IgD-negative memory B cell (primary cell): ENCODE results near the gene CCDC7. TPM values are rescaled to one million over a fixed set of nuclear protein-coding genes. Genes with fewer than 3 reads are reported as not detected.
A peak's percentile ranks its signal among the peaks of the same experiment; 100 is the strongest.

Experiments used
- H3K27ac Mint-ChIP-seq, 3 donors: one replicate each; pipeline ENCODE4 v1.8.0; 2020 to 2022; ENCODE audit warnings: mild to moderate bottlenecking in 3 of 3, mixed read lengths in 3 of 3, moderate library complexity in 1 of 3
- H3K27me3 Mint-ChIP-seq: one replicate; pipeline ENCODE4 v1.8.0; 2021; ENCODE audit warnings: mixed read lengths
- H3K36me3 Mint-ChIP-seq: one replicate; pipeline ENCODE4 v1.8.0; 2020; ENCODE audit warnings: mild to moderate bottlenecking, mixed read lengths
- H3K4me1 Mint-ChIP-seq, 3 donors: one replicate each; pipeline ENCODE4 v1.8.0; 2020 to 2022; ENCODE audit warnings: mixed read lengths in 3 of 3, mild to moderate bottlenecking in 1 of 3
- H3K4me3 Mint-ChIP-seq, 4 donors: one replicate each; pipeline ENCODE4 v1.8.0; 2020 to 2022; ENCODE audit warnings: mild to moderate bottlenecking in 4 of 4, mixed read lengths in 4 of 4, moderate library complexity in 3 of 4
- H3K9me3 Mint-ChIP-seq, 3 donors: one replicate each; pipeline ENCODE4 v1.8.0; 2020 to 2021; ENCODE audit warnings: mixed read lengths in 3 of 3, mild to moderate bottlenecking in 1 of 3
- polyA plus RNA-seq: library from polyadenylated mRNA; unstranded; fragments of 300-500 nt; fragmentation: Illumina TruSeq; gene quantifications from one replicate; pipeline ENCODE4 v1.2.3, GENCODE V29; 2021

Gene CCDC7
- polyA plus RNA-seq, 1 donor from 2014 or later: 3.9 TPM

- Mint-ChIP-seq H3K9me3 (peaks cover 0 to 2% (median 0%) of the 10 kb centered on the region in 3 donors), H3K4me1 (peaks cover 0 to 10% (median 9%) of the 10 kb centered on the region in 3 donors), H3K4me3 (no peak overlapping the region), H3K27ac (no peak overlapping the region), H3K27me3 (no peaks in the 10 kb centered on the region), H3K36me3 (peaks cover 26% of the 10 kb centered on the region)
Observed at GRCh38 chr10:32922170-32922569, 476.2 kb downstream of the CCDC7 start.

- H3K27ac Mint-ChIP-seq: no peak overlapping the region
- no peaks in the 10 kb centered on the region for H3K27me3 Mint-ChIP-seq
- H3K36me3 Mint-ChIP-seq: peaks cover 25% of the 10 kb centered on the region
- H3K4me3 Mint-ChIP-seq: no peak overlapping the region
- no peaks in the 10 kb centered on the region for H3K9me3 Mint-ChIP-seq
- H3K4me1 Mint-ChIP-seq: peaks cover 0 to 10% (median 9%) of the 10 kb centered on the region in 3 donors
Observed at GRCh38 chr10:32923134-32923533, 477.2 kb downstream of the CCDC7 start.

- no peaks in the 10 kb centered on the region for H3K9me3 Mint-ChIP-seq
- peaks cover 0 to 13% (median 7%) of the 10 kb centered on the region in 3 donors for H3K4me1 Mint-ChIP-seq
- peaks cover 26% of the 10 kb centered on the region for H3K36me3 Mint-ChIP-seq
- H3K4me3 Mint-ChIP-seq: no peak overlapping the region
- H3K27ac Mint-ChIP-seq: peak overlapping the region in 1 of 3 donors; percentile 63
- H3K27me3 Mint-ChIP-seq: no peaks in the 10 kb centered on the region
Observed at GRCh38 chr10:32923849-32924248, 477.9 kb downstream of the CCDC7 start.

Other genes with a start within 250 kb of the CCDC7 start
- gene EPC1, start 99.0 kb upstream of the CCDC7 start, polyA plus RNA-seq: 78.9 TPM